Transverse colon (tissue), 4 donors: ENCODE measurements around the gene RIC8A. TPM values are rescaled to one million over a fixed set of nuclear protein-coding genes. Genes with fewer than 3 reads are reported as not detected.
A peak's percentile ranks its signal among the peaks of the same experiment; 100 is the strongest.
"Not testable (repeated sequence)": the region's sequence is repeated elsewhere in the genome, so short reads cannot be mapped to it uniquely, and the experiment has no call there.

Source experiments
- DNase-seq: peaks from one replicate; pipeline ENCODE4 v3.0.0-alpha.2; 2019
- H3K27ac ChIP-seq, 4 donors: fragments of 200-600 bp; sonication (generic); 2 replicates each; pipeline ENCODE4 v1.5.1; 2016 to 2018; ENCODE audit warnings: inconsistent platforms in 4 of 4
- H3K27me3 ChIP-seq: fragments of 200-600 bp; sonication (generic); 2 replicates; pipeline ENCODE4 v1.5.1; 2017; ENCODE audit warnings: inconsistent platforms
- H3K36me3 ChIP-seq, 4 donors: fragments of 200-600 bp; sonication (generic); 2 replicates each; pipeline ENCODE4 v1.5.1; 2017 to 2019; ENCODE audit warnings: inconsistent platforms in 4 of 4
- H3K4me1 ChIP-seq, 4 donors: fragments of 200-600 bp; sonication (generic); 2 replicates each; pipeline ENCODE4 v1.5.1; 2017 to 2020; ENCODE audit warnings: inconsistent platforms in 4 of 4
- H3K4me3 ChIP-seq, 4 donors: fragments of 200-600 bp; sonication (generic); 1 replicate in 1 of 4; 2 replicates in 3 of 4; pipeline versions ENCODE4 v1.5.1 to v1.6.1; 2017 to 2019; ENCODE audit warnings: inconsistent platforms in 4 of 4
- H3K9me3 ChIP-seq, 2 donors: fragments of 200-600 bp; sonication (generic); 2 replicates each; pipeline ENCODE4 v1.5.1; 2017 to 2019; ENCODE audit warnings: inconsistent platforms in 2 of 2
- CTCF ChIP-seq, 5 experiments: fragments of 200-600 bp in 3 of 5; fragments of 450-650 bp in 2 of 5; sonication (generic) in 3 of 5; IDR thresholded peaks; 1 replicate in 2 of 5; 2 replicates in 3 of 5; pipeline ENCODE4 v1.5.1; 2016 to 2017; ENCODE audit warnings: antibody characterized with exemption in 5 of 5, inconsistent platforms in 3 of 5, mild to moderate bottlenecking in 2 of 5, moderate library complexity in 1 of 5
- EP300 ChIP-seq: sonication (generic); formaldehyde crosslinking; IDR thresholded peaks from one replicate; pipeline ENCODE4 v1.6.1; 2017; ENCODE audit warnings: antibody characterized with exemption, low read depth
- POLR2A ChIP-seq: fragments of 450-650 bp; IDR thresholded peaks from one replicate; pipeline ENCODE4 v1.6.1; 2016; ENCODE audit warnings: antibody characterized with exemption, mild to moderate bottlenecking, moderate library complexity
- POLR2AphosphoS5 ChIP-seq, 3 donors: sonication (generic); formaldehyde crosslinking; IDR thresholded peaks; one replicate each; pipeline ENCODE4 v1.6.1; 2016; ENCODE audit warnings: antibody characterized with exemption in 3 of 3
- WGBS, 2 donors: methylation state at CpG; one replicate each; pipeline ENCODE4 v1.1.5; 2018; ENCODE audit warnings: low coverage in 1 of 2; 5-methylcytosine and 5-hydroxymethylcytosine counted together
- in situ Hi-C, 4 donors: fragments of 200-750 bp; cut with MboI; loops; one replicate each; pipeline versions ENCODE4 v1.15.0 to v1.15.1; 2017; ENCODE audit warnings: low sequenced_read_pairs in 3 of 4, low pct_ligation_motif_present in 1 of 4, low pct_unique_long_range_greater_than_20kb in 1 of 4
- intact Hi-C: fragments of 100-400 bp; cut with DNase I; formaldehyde crosslinking; loops from one replicate; pipeline ENCODE4 v1.15.1; 2023; ENCODE audit warnings: low total_unique reads
- total RNA-seq, 4 donors: library from RNA; depleted of rRNA; stranded (reverse); fragments of >200 nt; gene quantifications; one replicate each; pipeline ENCODE4 v1.1.0, GENCODE V29; 2016

Gene RIC8A
- total RNA-seq, 4 donors from 2014 or later: 59.2 to 145 (median 93.8) TPM

- Histone ChIP-seq H3K4me3 (peak within 1 kb of the TSS; percentile 68 to 100 (median 92)), H3K36me3 (peaks cover 0 to 12% (median 0%) of the 10 kb centered on the region in 4 donors), H3K27ac (peak within 1 kb of the TSS; percentile 94 to 99 (median 98)), H3K4me1 (peaks cover 17 to 28% (median 19%) of the 10 kb centered on the region in 4 donors), H3K9me3 (no peaks in the 10 kb centered on the region), H3K27me3 (no peaks in the 10 kb centered on the region)
- intact Hi-C loops (no loop called here), in situ Hi-C loops (no loop called here)
- TF ChIP-seq CTCF (IDR thresholded peaks at IDR 0.05): peak in 2 of 5 experiments; percentile 29 to 44
- TF ChIP-seq EP300: no peak
- TF ChIP-seq POLR2AphosphoS5 (IDR thresholded peaks at IDR 0.05): peak; percentile 53 to 73 (median 63)
- peak; percentile 71 for TF ChIP-seq POLR2A
- 2 to 3% methylated on average over 13 to 62 of the region's 62 CpGs for WGBS, 2 donors
- DNase-seq: peak; percentile 89
Observed at GRCh38 chr11:236774-237767, 29.6 kb downstream of the RIC8A start, which contains the start of gene PSMD13. Gene PSMD13 (plus strand): TSS chr11:236976. CDS start chr11:237050, 74 bp downstream.

- H3K27ac ChIP-seq, DNase-seq, in situ Hi-C loops, H3K9me3 ChIP-seq, H3K4me3 ChIP-seq, intact Hi-C loops, H3K27me3 ChIP-seq: not testable (repeated sequence)
- WGBS, 2 donors: 88% methylated on average over 7 of the region's 7 CpGs
- Histone ChIP-seq H3K36me3 (peaks cover 0 to 21% (median 3%) of the 10 kb centered on the region in 4 donors), H3K4me1 (peaks cover 17 to 28% (median 19%) of the 10 kb centered on the region in 4 donors)
Observed at GRCh38 chr11:238346-238745, 30.8 kb downstream of the RIC8A start.

DNA sequence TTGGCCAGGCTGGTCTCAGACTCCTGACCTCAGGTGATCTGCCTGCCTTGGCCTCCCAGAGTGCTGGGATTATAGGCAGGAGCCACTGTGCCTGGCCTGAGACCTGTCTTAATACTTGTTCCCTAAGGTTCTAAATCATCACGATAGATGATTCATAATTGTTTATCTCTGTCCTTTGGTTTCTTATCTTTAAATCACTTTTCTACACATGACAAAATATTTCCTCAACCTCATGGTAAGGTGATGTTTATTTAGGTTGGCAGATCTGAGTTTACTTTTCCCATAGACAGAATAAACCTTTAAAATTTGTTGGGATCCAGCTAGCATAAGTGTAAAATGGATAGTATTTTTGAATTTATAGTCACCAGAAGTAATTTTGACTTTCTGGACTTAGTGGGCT is 32.8 kb downstream of the RIC8A start:
- H3K4me3 ChIP-seq: no peak overlapping the region
- no peak for TF ChIP-seq POLR2A
- no peak for TF ChIP-seq POLR2AphosphoS5 (IDR thresholded peaks at IDR 0.05)
- TF ChIP-seq EP300: no peak
- TF ChIP-seq CTCF (IDR thresholded peaks at IDR 0.05): no peak
- in situ Hi-C loops: no loop called here
- WGBS, 2 donors: 40 to 79% methylated on average over 1 of the region's 1 CpG
- intact Hi-C loops: no loop called here
- no peak for DNase-seq
- H3K4me1 ChIP-seq: peaks cover 15 to 21% (median 15%) of the 10 kb centered on the region in 4 donors
- peaks cover 0 to 37% (median 12%) of the 10 kb centered on the region in 4 donors for H3K36me3 ChIP-seq
- H3K27me3 ChIP-seq: no peaks in the 10 kb centered on the region
- no peaks in the 10 kb centered on the region for H3K9me3 ChIP-seq
- H3K27ac ChIP-seq: no peak overlapping the region

DNA sequence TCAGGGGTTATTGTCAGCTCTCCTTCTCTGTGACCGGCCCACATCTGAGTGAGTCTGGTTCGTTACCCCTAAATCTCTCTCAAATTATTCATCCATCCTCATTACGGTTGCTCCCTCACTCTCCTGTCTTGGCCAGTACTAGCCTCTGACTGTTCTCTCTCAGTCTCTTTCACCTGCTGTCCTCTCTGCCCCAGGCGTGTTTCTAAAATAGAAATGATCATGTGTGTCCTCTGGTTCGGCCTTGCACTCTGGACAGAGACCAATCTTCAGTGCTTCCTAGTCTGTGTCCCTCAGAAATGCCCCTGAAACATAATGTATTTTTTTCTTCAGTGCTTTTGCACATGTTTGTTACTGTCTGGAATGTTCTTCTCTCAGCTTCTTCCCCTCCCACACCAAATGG is 34.1 kb downstream of the RIC8A start:
- Histone ChIP-seq H3K27ac (no peak overlapping the region), H3K27me3 (no peaks in the 10 kb centered on the region), H3K4me3 (no peak overlapping the region), H3K36me3 (peaks cover 0 to 41% (median 18%) of the 10 kb centered on the region in 4 donors), H3K9me3 (no peaks in the 10 kb centered on the region), H3K4me1 (peaks cover 12 to 16% (median 12%) of the 10 kb centered on the region in 4 donors)
- in situ Hi-C loops: no loop called here
- 90 to 94% methylated on average over 5 of the region's 5 CpGs for WGBS, 2 donors
- DNase-seq: no peak
- intact Hi-C loops: no loop called here
- TF ChIP-seq EP300: no peak
- TF ChIP-seq POLR2A: no peak
- no peak for TF ChIP-seq CTCF (IDR thresholded peaks at IDR 0.05)
- no peak for TF ChIP-seq POLR2AphosphoS5 (IDR thresholded peaks at IDR 0.05)
